RPMI8226 (cell line): ENCODE results near the gene RAB43.
A peak's percentile ranks its signal among the peaks of the same experiment; 100 is the strongest.

Source experiments
- DNase-seq: peaks from one replicate; pipeline ENCODE4 v3.0.0-alpha.2; 2015

The RAB43 gene

GRCh38 chr3:129060276-129061022, 61.2 kb downstream of the RAB43 start, which contains the start of gene GP9:
Gene GP9, plus strand, starts transcription at chr3:129060779. Its CDS starts 961 bp downstream, at chr3:129061740.
- no peak for DNase-seq

DNA sequence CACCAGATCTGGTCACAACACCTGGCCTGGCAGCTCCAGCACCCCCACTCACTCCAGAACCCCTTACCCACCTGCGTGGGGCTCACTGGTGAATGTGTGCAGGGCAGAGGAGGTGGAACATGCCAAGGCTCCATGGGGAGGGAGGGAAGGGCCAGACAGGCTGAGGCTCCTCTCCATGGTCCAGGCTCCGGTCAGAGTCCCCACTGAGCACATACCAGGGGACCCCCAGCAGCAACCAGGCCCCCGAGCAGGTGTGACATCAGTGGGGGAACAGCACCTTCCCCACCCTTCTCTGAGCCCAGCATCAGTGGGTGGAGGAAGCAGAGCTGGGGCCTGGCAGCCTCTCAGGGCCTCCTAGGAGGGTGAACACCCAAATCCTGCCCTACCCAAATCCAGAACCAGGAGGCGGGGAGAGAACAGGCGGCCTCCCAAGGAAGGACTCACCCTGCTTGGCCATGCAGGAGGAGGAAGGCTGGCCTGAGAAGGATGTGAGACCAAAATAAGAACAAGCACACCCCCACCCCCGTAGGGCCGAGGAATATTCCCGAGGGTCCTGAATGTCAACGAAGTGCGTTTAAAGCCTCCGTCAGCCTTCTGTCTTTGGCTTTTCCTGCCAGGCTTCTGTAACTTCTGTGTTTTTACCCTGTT, 62.2 kb downstream of the RAB43 start:
- no peak for DNase-seq

- DNase-seq = peak; percentile 94
Measured at GRCh38 chr3:129058441-129059200, 63.0 kb downstream of the RAB43 start.

GRCh38 chr3:129057249-129057648, 64.4 kb downstream of the RAB43 start:
- no peak for DNase-seq

DNA sequence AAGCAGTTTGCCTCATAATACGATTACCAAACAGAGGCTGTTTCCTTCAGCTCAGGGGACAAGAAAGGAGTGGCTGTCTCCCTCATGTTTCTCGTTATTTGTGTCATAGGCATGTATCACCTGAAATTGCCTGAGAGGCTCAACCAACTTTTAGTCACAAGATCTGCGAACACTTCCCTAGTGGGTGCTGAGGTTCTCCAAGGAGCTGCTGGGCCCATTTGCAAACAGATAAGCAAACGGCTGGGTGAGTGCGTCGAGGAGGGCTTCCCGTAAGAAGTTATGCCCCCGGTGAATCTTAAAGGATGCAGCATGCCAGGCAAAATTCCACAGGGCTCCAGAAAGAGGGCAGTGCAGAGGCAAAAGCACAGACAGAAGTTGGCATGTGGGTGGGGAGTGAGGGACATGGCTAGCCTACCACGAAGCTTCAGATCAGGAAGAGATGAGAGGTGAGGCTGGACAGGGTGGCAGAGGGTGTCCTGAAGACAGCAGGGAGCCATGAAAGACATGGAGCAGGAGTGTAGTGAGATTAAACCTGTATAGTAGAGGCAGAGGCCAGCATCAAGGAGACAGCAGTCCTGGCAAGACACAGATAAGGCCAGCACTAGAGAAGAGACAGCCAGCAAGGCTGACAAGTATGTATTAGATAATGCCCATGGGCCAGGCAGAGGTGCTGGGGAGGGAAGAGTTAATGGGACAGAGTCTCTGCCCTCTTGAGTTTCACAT, 65.0 kb downstream of the RAB43 start:
- no peak for DNase-seq

DNA sequence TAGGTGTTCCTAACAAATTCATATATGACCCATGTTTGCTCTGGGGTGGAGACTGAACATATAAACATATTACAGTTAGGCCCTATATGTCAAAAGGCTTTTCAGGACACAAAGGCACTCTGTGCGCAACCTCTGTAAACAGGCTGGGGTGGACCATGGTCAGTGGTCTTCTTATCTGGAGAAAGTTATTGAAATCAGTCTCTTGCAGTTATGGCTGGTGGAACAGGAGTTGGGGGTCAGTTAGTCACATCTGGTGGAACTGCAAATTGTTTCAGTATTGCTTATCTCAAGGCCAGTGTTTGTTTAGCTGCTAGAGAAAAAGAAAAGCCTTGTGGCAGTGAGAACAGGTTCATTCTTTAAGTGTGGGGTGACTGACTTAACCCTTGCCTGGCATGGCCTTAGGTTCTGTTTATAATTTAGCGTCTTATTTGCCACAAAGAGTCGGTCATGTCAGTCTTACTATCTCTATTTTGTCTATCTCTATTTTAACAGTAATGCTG, 66.9 kb downstream of the RAB43 start:
- no peak for DNase-seq

DNA sequence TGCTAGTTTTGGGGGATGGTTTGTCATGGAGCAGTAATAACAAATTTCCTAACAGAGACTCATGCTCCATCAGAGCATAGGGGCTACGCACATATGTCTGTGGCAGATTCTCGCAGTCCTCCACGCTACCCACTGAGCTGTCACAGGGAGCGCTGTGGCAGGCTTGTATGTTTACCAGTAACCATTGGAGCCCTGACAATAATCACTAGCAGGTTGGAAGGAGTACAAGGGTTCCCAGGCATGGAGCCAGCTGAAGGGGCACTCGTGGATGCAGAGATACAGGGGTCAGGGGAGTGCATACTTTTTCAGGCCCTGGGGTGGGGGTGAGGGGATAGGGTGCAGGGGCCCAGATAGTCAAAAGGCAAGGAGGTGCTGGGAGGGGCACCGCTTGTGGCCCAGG, 68.9 kb downstream of the RAB43 start:
- DNase-seq = no peak

GRCh38 chr3:129051871-129052340, 69.7 kb downstream of the RAB43 start:
- no peak for DNase-seq

DNA sequence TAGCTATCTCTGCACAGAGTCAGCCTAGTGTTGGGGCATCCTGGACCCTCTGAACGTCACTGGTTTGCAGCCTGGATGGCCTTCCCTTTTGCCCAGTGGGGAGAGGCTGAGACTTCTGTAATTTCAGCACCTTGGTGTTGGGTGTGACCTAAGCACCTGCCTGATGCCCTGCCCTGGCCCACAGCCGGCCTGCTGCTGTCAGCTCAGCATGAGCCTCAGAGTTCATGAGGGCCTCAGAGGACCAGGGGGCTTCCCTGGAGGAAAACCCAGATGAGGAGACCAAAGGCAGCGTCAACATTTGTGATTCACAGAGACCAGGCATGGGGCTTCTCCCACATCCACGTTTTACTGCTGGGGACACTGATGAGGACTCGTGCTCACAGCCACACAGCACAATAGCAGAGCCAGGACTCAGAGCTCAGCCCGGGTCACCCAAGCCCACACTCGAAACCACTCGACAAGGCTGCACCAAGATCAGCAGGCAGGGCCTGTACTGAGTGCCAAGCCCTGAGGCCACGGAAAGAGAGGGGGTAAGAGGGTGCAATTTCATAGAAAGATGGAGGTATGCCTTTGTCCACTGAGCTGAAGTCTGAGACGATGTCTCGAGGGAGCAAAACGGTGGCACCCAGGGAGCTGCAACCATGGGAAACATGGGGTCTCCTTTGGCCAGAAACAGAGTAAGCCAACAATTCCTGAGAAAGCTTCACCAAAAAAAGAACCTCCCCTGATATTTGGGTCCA, 70.9 kb downstream of the RAB43 start:
- DNase-seq = no peak

GRCh38 chr3:129047553-129047839, 74.1 kb downstream of the RAB43 start:
- no peak for DNase-seq

- no peak for DNase-seq
Measured at GRCh38 chr3:129046732-129047552, 74.7 kb downstream of the RAB43 start.

DNA sequence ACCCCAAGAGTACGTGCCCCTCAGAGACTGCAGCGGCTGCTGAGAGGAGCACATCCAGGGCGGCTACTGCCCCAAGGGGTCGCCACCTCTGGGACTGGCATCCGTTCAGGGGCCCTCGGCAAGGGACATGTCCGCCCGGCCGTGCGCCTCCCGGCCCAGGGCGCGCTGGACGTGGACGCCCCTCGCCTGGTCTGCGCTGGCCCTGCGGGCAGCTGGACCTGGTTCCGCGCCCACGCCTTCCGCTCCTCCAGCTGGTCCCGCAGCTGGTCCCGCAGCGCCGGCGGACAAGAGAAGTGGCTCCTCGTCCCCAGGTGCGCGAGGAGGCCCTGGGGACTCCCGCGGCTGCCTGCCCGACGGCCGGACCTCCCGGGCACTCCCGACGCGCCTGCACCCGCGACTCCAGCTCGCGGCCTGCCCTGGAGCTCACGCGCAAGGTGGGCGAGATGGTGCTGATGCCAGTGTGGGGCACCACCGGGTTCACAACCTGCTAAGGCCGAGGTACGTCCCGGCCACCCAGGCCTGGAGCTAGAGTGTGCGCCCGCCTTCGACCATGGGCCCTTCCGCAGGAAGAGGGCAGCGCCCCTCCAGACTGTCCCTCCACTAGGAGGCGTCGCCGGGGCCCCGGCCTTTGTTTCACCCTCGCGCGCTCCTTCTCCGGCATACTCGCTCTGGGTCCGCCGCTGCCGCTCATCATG, 75.4 kb downstream of the RAB43 start:
- DNase-seq = no peak

- no peak for DNase-seq
Measured at GRCh38 chr3:129045675-129046036, 75.9 kb downstream of the RAB43 start.

- no peak for DNase-seq
Measured at GRCh38 chr3:129040579-129041300, 80.9 kb downstream of the RAB43 start.

DNA sequence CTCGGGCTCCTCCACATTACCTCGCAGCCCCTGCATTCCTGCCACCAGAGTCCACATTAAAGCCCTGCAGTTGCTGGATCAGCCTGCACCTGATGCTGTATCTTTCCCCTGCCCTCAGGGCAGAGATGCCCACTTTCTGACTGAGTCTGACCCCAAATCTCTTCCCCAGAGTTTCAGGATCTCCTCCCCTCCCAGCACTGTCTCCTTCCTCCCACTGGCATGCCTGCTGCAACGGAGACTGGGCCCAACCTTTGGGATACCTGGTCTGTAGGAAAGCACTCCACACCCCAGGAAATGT, 81.6 kb downstream of the RAB43 start:
- DNase-seq = no peak

DNA sequence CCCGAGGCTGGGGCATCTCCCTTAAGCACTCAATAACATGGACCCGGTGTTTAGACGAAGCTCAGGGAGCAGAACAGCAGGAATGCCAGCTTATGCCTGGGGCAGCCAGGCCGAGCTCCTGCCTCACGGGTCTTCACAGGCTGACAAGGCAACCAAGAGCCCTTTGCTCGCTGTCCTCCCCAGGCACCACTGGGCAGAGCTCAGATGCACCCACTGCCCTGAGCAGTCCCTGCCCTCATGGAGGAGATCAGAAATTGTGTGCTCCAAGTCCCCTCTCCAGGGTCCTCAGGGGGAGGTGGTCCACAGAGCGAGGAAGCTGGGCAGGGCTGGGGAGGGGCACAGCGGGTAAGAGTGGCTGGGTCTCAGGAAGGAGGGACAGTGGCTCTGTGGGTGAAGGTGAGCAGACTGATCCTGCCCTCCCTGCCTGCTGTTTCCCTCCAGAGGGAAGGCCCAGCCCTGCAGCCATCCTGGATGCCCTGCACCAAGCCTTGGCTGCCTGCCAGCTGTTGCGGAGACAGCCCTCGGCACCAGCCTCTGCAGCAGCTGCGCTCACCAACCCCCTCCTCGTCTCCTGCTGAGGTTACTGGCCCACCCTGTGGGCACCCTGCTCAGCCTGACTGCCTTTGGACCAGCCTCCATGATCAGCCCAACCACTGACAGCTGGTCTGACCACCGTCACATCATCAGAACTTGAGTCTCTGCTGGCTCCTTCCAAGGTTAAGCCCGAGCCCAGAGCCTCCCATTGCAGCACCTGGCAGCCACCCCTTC, 82.1 kb downstream of the RAB43 start:
- peak; percentile 86 for DNase-seq

DNA sequence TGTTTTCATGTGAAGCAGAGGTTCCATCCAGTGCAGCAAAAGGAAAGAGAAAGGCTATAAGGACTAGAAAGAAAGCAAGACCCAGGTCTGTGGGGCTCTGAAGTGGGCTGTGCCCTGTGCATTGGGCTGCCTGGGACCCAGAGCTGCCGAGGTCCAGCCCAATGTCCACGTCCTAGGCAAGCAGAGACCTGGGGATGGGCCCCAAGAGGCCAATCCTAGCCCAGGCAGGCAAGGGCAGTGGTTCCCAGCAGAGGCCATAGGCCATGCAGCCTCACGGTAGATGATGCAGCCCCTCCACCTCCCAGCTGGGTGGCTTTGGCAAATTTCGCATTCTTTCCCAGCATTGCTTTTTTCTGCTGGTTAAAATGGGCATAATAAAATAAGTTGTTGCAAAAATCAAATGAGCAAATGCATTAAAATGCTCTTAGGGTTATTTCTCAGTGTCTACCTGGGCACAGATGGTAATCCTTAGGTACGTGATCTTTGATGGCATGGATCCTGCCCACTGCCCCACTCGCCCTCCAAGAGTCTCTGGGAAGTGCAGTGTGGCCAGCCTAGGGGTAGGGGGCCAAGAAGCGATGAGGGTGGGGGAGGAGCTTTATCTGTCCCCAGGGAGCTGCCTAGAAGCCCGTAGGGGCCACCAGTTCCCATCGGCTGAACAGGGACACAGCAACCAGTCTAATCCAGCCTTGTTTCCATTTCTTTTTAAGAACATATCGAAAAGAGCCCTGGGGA, 83.3 kb downstream of the RAB43 start:
- no peak for DNase-seq
